SHP77 (cell line): ENCODE data around the gene PGS1.

ENCODE experiments used
- DNase-seq, 2 experiments: peaks; one replicate each; lab custom pipeline; 2025; lab: John Stamatoyannopoulos, UW

Gene PGS1

DNA sequence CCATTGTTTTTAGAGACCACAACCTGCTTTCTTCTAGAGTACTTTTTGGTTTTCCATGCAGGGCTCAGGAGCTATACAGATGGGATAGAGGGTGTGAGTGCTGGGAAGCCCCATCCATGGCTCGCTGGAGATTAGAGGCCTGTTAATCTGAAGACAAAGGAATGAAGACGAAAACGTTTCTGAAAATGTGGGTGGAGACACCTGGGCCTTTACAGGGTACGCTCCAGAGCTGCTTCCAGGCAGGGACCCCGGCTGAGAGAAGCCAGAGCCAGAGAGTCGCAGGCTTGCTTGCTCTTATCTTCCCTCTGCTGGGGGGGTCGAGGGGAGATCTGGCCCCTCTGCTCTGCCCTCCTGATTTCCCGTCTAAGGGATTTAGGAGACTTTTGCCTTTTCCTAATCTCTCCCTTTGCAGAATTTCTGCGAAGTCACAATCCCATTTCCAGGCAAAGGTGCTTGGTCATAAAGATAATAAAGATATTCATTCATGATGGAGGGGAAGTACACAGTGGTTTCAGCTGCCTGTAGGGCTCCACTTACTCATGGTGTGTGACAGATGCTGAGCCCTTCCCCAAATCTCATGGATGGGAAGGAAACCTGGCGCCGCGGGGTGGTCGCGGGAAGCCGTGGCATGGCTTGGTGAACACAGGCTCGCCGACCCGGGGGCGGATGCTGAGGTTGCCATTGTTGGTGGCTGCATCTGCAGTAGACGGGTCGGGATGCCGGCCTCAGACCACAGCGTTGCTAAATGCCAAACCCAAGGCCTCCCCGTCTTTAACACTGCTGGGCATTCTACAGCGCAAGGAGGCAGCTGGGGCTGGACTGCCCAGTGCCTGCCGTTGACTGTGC, 13.8 kb upstream of the PGS1 start:
- DNase-seq = no peak

DNA sequence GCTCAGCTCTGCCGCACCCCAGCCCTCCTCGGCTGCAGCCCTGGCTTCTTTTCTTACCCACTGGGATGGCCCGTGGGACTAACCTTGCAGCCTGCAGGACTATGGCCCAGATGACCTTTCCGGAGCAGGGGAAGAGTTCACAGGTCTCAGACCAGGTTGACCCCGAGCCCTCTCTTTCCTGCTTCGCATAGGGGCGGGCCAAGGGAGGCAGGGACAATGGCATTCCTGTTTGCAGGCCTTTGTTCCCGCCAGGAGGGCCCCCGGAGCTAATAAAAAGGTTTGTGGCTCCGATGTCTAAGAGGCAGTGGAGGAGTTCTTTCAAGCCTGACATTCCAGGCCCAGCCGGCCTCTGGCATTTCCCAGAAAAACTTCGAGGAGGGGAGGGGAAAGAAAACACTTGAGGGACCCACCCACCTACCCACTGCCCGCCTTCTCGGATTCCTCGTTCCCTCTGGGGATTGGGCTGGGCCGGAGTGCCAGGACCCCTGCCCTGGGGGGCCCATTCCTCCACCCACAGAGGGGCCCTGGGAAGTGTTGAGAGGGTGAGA, 12.8 kb upstream of the PGS1 start:
- no peak for DNase-seq

DNA sequence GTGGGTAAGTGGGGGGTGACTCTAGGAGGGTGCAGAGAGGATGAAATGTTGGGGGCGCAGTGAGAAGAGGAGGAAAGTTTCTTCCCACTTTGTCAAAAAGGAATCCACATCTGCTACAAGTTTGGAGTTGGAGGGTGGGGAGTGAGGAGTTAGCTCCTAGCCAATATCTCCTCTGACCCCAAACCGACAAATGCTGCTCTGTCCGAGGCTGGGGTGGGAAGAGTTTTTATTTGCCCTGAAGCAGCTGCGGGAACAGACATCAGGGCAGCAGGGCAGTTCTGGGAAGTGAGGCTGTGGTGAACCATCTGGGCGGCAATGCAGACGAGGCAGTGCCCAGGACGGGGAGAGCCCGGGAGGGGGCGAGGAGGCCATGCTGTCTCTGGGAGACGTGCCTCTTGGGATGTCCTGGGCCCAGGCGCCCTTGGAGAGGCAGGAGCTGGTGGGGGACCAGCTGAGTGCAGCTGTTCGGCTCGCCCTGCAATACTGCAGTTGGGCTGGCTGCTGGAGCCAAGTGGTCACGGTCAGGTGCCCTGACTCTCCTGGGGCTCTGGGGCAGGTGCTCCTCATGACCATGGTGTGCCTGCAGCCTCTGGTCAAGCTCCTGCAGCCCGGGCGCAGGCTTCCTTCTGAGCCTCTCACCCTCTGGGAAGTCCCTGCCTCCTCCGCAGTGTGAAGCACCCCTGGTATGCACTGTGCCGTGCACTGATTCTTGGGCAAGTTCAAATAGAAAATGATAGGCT, 12.2 kb upstream of the PGS1 start:
- DNase-seq = peak; percentile 65 to 78

DNA sequence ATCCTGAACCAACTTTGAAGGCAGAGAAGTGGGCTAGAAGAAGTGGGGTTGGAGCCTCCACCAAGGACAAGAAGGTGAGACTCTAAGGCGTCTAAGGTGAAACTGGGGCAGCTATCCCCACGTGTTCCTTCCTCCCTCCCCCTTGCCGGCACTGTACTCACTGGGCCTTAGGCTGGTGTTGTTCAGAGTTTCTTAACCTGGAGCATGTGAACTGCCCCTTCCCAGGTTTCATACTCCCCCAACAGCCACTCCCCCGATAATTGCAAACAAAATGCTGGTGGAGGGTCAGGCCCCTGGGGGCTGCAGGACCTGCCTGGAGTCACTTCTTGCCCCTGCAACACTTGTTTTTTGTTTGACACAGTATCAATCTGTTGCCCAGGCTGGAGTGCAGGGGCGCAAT, 11.3 kb upstream of the PGS1 start:
- DNase-seq = no peak

DNA sequence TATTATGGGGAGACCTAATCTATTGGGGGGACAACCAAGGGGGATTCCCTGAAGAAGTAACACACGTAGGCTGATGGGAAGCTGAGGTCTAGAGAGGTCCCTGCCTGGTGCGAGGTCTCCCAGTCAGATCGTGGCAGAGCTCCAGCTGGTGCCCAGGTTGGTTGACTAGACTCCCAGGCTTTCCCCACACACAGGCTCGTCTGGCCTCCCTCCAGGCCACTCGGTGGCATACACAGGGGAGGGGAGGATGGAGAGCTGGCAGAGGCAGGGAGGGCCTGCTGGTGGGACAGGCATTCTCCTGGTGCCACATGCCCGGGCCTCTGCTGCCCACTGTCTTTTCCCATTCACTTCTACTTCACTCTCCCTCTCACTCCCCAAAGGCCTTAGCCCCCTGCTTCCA, 10.1 kb upstream of the PGS1 start:
- peak in 1 of 2 experiments; percentile 60 for DNase-seq

DNA sequence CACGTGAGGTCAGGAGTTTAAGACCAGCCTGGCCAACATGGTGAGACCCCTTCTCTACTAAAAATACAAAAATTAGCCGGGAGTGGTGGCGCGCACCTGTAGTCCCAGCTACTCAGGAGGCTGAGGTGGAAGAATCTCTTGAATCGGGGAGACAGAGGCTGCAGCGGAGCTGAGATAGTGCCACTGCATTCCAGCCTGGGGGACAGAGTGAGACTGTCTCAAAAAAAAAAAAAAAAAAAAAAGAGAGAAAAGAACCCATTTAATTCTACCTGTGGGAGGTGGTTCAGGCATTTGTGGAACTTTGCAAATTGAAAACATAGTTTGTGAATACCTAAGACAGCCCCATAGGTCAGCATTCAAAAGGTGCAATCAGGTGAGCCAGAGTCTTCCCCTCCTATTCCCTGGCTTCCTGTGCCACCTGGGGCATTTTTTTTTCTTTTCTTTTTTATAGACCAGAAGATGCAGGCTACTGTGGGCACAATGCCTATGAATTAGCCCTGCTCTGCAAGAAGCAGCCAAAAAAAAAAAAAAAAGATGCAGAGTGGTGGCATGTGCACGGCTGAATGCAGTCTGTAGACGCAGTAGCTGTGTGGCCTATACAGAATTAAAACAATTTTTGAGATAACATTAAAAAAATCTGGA, 9.5 kb upstream of the PGS1 start:
- DNase-seq = no peak

DNA sequence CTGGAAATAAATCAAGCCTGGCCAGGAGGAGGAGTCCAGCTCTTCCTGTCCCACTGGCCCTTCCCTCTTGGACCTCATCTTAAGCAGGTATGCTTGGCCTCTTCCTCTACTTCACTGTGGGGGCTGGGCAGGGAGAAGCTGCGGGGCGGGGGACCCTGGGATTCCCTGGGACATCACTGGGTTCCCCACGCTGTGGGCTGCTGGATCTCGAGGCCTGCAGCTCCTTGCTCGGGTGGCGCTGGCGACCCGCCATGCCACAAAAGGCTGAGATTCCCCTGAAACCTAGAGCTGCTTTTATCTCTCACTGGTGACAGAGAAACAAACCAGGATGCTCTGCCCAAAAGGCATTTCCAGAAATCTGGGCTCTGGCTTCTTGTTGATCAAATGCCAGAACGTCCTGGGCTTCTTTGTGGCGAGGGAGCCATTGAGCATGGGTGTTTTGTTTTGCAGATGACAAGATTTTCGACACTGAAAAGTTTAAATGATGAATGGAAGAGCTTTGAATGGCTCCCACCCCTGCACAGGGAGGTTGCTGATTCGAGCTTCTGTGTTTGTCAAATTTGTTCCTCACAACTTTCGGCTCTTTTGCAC, 8.6 kb upstream of the PGS1 start:
- DNase-seq = no peak

DNA sequence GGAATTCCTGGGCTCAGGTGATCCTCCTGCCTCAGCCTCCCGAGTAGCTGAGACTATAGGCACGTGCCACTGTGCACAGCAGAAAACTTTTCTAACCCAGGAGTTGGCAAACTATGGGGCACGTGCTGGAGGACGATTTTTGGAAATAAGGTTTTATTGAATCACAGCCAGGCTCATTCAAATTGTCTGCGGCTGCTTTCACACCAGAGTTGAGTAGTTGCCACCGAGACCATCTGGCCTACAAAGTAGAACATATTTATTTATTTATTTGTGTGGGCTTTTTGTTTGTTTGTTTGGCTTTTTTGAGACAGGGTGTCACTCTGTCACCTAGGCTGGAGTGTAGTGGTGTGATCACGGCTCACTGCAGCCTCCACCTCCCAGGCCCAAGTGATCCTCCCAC, 7.4 kb upstream of the PGS1 start:
- no peak for DNase-seq

DNA sequence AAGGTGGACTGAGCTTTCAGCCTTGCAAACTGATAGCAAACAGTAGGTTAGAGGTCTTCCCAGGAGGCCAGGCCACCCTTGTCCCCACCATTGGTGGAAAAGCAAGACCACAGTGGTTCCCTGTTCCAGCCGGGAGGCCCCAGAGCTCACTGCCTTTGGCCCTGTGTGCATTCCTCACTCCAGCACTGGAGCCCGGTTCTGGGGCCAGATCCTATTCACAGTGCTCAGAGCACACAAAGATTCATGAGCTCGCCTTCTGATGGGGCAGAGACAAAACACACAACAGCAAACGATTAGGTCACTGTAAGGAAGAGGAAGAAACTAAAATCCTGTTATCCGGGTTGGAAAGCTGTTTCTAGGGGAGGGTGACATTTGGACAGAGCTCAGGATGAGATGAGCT, 5.6 kb upstream of the PGS1 start:
- no peak for DNase-seq

DNA sequence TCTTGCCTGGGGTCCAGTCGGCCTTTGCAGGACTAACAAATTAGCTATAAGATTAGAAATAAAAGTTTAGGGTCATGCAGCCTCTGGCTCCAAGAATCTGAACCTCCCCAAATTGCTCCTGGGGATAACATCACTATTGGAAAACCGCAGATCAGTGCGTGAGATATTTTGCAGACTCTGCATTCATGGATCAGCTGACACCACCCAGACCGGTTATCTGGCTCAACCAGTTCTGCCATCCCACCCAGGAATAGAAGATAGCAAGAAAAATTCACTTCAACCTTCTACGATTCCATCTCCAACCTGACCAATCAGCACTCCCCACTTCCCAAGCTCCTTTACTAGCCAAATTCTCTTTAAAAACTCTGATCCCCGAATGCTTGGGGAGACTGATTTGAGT, 4.3 kb upstream of the PGS1 start:
- no peak for DNase-seq

DNA sequence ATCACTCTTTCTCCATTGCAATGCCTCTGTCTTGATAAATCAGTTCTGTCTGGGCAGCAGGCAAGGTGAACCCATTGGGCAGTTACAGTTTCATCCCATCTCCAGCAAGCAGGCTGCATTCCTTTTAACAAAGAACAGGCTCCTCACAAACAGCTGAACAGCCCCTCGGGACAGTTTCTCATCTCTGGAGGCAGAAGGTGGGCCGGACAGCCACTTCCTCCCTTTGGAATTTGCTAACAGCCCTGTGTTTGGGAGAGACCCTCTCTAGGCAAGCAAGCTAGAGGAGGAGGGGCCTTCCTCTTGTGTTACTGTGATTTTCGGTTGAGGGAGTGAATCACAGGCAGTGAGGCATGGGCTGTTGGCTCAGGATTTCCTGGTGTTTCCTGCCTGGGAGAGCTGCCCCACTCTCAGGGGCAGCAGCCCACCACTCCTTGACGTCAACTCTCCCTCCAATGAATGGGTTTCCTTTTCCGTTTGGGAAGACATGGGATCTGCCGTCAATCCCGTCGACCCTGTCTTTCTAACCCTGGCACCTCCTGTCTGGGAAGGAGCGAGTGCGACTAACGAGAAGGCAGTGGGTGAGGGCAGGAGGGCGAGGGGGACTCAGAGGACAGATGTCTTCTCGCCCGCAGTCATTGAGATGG, 3.7 kb upstream of the PGS1 start:
- no peak for DNase-seq

DNA sequence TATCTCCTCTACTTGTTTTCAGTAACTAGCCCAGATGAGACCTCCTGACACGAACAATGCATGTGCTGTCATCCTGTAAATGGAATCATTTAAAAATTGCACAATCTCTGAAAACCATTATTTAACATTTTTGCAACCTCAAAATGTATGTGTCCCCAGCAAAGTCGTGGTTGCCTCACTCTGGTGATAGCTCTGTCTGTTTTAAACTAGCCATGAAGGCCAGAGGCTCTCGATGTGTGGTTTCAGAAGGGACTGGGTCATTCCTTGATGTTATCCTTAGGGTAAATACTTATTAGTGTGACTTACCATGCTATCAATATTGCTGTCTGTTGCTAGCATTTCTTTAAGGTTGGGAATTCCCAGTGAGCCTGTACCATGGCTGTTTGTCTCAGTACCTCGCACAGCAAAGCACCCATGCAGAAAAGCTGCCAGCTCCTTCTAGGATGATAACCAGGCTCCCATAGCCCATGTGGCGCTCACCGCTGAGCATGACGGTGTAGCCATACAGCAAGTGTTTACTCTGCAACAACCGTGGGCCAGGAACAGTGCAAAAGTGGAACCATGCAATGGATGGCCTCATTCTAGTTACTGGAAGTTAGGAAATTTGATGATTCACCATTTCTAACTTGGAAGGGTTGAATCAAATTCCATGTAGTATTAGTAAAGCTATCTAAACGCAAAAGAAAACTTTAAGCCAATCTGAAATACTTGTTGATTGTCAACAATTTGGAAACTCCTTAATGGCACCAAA, 2.9 kb upstream of the PGS1 start:
- DNase-seq = no peak

DNA sequence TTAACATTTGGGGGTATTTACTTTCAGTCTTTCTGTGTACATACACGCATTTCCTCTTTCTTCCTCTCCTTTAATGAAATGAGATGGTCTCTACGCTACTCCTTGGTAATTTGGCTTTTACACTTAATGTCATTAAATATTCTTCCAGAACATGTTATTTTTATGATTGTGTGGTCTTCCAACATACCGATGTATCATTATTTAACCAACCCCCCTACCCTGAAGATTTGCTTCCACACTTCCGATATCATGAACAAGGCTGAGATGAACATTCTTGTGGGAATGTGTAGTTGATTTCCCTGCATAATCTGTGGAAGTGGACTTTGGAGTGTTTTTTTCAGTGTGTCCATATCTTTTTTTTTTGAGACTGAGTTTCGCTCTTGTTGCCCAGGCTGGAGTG, 2.3 kb upstream of the PGS1 start:
- DNase-seq = no peak

DNA sequence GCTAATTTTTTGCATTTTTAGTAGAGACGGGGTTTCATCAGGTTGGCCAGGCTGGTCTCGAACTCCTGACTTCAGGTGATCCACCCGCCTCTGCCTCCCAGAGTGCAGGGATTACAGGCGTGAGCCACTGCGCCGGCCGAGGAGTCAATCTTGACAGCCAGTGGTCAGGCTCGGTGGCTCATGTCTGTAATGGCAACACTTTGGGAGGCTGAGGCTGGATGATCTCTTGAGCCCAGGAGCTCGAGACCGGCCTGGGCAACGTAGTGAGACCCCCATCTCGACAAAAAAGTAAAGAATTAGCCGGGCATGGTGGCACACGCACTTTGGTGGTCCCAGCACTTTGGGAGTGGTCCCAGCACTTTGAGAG, 608 bp upstream of the PGS1 start:
- no peak for DNase-seq

DNA sequence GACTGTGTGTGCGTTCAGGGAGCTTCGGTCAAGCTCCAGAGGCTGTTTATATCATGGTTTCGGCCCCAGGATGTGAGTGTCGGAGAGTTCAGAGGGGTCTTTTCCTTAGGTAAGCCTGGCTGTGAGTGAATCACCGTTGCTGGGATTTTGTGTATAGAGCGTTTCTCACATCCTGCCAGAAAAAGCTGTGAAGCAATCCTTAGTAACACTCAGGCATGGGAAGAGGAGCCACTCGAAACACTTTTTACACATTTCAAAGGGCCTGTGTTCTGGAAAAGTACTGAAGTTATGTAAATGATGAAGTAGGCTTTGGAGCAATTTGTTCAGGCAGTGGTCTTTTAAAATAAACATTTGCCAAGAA, 662 bp downstream of the PGS1 start:
- DNase-seq = no peak

DNA sequence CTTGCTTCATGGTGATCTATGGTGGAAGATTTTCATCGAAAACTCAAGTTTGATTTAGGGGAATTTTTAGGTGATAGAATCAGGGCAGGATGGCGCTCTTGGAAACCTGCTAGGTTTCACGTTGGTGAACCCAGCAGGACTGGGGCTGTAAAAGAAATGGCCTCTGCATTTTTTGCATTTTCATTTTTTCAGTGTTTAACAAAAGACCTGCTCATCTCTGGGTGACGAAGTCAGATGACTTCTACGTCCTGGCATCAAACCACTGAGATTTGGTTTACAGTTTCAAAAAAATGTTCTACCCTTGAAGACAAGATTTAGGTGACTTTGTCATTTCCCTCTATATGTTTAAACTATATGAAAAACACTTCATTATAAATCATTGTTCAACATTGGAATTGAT, 1.9 kb downstream of the PGS1 start:
- DNase-seq = no peak

DNA sequence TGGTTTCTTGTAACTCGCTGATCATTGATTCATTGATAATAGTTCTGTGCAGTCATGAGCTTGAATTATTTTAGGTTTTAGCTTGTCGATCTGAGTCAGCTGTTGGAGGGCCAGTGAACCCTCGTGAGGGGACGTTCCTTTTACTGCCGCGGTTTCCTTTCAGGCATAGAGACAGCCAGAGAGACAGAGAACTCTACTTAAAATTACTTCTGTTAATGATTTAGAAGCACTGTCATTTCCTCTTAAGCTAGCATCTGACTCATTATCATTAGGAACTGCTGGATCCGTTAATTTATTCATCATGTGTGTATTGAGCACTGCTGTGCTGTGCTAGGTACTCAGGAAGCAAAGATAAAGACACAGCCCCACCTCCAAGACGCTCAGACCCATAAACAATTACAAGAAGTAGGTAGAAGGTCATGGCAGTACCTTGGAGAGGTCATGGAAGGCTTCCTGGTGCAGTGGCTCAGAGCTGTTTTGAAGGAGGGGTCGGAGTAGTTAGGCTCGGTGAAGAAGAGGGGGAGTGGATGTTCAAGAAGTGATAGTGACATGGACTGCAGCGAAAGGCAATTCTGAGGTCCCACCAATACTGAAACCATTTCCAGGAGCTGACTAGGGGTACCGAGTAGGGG, 3.3 kb downstream of the PGS1 start:
- DNase-seq = no peak

DNA sequence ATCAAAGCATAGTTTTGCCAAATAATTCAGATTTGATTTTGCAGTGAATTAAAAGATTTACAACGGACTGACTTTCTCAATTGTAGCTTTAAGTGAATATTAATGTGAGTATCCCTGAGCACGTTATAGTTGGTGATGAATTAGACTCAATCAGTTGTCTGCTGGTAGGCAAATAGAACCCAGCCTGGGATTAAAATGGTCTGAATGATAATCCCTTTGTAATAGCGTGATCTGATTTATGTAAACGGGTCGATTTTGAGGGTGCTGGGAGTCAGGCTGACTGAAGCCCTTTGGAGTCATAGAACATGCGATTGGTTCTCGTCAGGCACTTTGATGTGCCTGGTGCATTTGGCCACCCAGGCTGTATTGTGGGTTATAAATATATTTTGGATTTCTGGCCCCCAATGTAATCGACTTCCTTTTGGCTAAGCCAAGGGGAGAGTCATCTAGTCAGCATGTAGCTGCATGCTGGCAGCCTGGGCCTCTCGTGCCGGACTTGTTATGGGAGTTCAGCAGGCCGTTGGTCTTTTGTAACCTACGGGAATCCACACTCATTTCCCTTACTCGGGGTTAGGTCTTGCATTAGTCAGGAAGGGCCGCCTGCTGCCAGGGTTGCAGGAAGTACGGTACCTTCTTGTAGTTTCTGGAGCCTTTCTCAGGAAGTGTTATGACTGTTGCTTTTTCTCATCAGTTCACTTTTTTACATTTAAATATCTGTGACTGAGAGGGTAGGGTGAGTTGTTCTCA, 5.4 kb downstream of the PGS1 start:
- DNase-seq = no peak

DNA sequence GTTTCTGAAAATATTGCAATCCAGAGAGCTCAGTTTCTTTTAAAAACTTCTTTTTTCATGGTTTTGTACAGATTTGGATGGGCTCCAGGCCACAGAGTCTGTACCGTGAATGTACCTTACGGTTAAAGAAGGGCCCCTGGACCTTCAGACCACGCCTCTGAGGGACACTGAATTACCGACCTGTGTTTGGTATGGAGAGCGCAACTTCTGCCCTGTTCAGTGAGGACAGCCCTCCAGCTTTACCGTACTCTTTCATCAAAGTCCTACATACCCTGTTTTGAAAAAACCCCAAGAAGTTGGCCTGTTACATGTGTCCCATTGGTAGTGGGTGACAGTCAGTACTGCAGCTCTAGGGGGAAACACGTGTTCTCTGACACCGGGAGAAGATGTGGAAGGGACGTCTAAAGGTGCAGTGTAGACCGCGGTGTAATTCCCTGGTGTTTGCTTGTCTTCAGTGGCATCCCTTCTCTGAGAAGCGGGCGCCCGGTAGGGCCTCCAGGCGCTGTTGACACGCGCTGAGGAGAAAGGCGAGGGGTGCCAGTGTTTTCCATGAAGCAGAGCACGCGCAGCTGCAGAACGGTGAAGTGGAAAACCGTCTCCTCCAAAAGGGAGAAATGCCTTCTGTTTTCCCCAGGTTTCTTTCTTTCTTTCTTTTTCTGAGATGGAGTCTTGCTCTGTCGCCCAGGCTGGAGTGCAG, 6.2 kb downstream of the PGS1 start:
- no peak for DNase-seq
